Fibroblast of mammary gland (primary cell): ENCODE measurements around the gene RHAG.
"Not testable (repeated sequence)": the region's sequence is repeated elsewhere in the genome, so short reads cannot be mapped to it uniquely, and the experiment has no call there.

ENCODE experiments used
- DNase-seq: peaks from one replicate; pipeline ENCODE4 v3.0.0-alpha.2; 2010; ENCODE audit warnings: low read depth
- H3K4me3 ChIP-seq: 2 replicates; pipeline ENCODE4 v1.5.1; 2011; ENCODE audit warnings: low read depth, mild to moderate bottlenecking, low read length, moderate library complexity; ENCODE audit not compliant: control insufficient read depth
- CTCF ChIP-seq: conservative IDR thresholded peaks from 2 replicates; pipeline ENCODE4 v1.5.1; 2011; ENCODE audit warnings: low read depth, low read length, inconsistent platforms; ENCODE audit not compliant: control insufficient read depth, insufficient read depth

Gene RHAG

GRCh38 chr6:49607391-49607982, 29.2 kb downstream of the RHAG start:
- H3K4me3 ChIP-seq = no peak overlapping the region
- no peak for DNase-seq
- TF ChIP-seq CTCF = no peak

GRCh38 chr6:49606721-49607390, 29.8 kb downstream of the RHAG start:
- DNase-seq = peak; percentile 89
- peak; percentile 93 for TF ChIP-seq CTCF
- H3K4me3 ChIP-seq = no peak overlapping the region

- not testable (repeated sequence) for DNase-seq
Measured at GRCh38 chr6:49604080-49604479, 32.6 kb downstream of the RHAG start.

GRCh38 chr6:49587262-49587661, 49.4 kb downstream of the RHAG start:
- not testable (repeated sequence) for H3K4me3 ChIP-seq, DNase-seq

More at GRCh38 chr6:49604080-49604479, 32.6 kb downstream of the RHAG start:
- not testable (repeated sequence) for H3K4me3 ChIP-seq

GRCh38 chr6:49582529-49582928, 54.1 kb downstream of the RHAG start:
- no peak for DNase-seq
- no peak for TF ChIP-seq CTCF
- H3K4me3 ChIP-seq = no peak overlapping the region

GRCh38 chr6:49579649-49580048, 57.0 kb downstream of the RHAG start:
- no peak for DNase-seq
- H3K4me3 ChIP-seq = no peak overlapping the region
- no peak for TF ChIP-seq CTCF

- TF ChIP-seq CTCF = no peak
- H3K4me3 ChIP-seq = no peak overlapping the region
- DNase-seq = no peak
Measured at GRCh38 chr6:49576618-49577017, 60.0 kb downstream of the RHAG start.

GRCh38 chr6:49570474-49571079, 66.1 kb downstream of the RHAG start:
- TF ChIP-seq CTCF = peak; percentile 34
- DNase-seq = peak; percentile 50
- H3K4me3 ChIP-seq = no peak overlapping the region
